CD14-positive monocyte (primary cell): Measurements from ENCODE around the gene GALNT18. TPM values are rescaled to one million over a fixed set of nuclear protein-coding genes. Genes with fewer than 3 reads are reported as not detected.

Source experiments
- DNase-seq, 3 donors: peaks; one replicate each; pipeline ENCODE4 v3.0.0-alpha.2; 2011 to 2022
- H2AFZ ChIP-seq: 2 replicates; pipeline ENCODE4 v1.6.0; 2012; ENCODE audit warnings: mild to moderate bottlenecking, low read depth, low read length, inconsistent platforms; ENCODE audit not compliant: insufficient read depth, poor library complexity, severe bottlenecking
- H3K27ac ChIP-seq, 2 donors: 1 replicate in 1 of 2; 2 replicates in 1 of 2; pipeline ENCODE4 v1.5.1; 2012 to 2013; ENCODE audit warnings: low read length in 2 of 2, control low read depth in 1 of 2, inconsistent platforms in 1 of 2, low read depth in 1 of 2, mild to moderate bottlenecking in 1 of 2
- H3K27me3 ChIP-seq, 2 donors: one replicate each; pipeline versions ENCODE4 v1.6.0 to v1.6.1; 2011 to 2013; ENCODE audit warnings: low read length in 2 of 2; ENCODE audit not compliant: control insufficient read depth in 2 of 2, insufficient read depth in 2 of 2
- H3K36me3 ChIP-seq, 2 donors: replicated peaks in 1 of 2; 1 replicate in 1 of 2; 2 replicates in 1 of 2; pipeline versions ENCODE4 v1.5.1 to v1.6.1; 2012 to 2013; ENCODE audit warnings: low read length in 2 of 2, control low read depth in 1 of 2, inconsistent platforms in 1 of 2, mild to moderate bottlenecking in 1 of 2; ENCODE audit not compliant: insufficient read depth in 2 of 2, control insufficient read depth in 1 of 2
- H3K4me1 ChIP-seq, 2 donors: 1 replicate in 1 of 2; 2 replicates in 1 of 2; pipeline versions ENCODE4 v1.5.1 to v1.6.1; 2012 to 2013; ENCODE audit warnings: low read length in 2 of 2, control low read depth in 1 of 2, inconsistent platforms in 1 of 2, mild to moderate bottlenecking in 1 of 2, moderate library complexity in 1 of 2; ENCODE audit not compliant: insufficient read depth in 2 of 2, control insufficient read depth in 1 of 2
- H3K4me2 ChIP-seq: replicated peaks from 2 replicates; pipeline ENCODE3; 2012; ENCODE audit warnings: low read length, moderate library complexity, mild to moderate bottlenecking; ENCODE audit not compliant: poor library complexity, severe bottlenecking; ENCODE audit errors: extremely low read depth
- H3K4me3 ChIP-seq, 3 experiments: fragments of 200-600 bp in 1 of 3; sonication (generic) in 1 of 3; replicated peaks in 1 of 3; 1 replicate in 2 of 3; 2 replicates in 1 of 3; pipeline ENCODE4 v1.5.1; 2011 to 2013; ENCODE audit warnings: low read length in 3 of 3, mild to moderate bottlenecking in 3 of 3, control low read depth in 2 of 3, low read depth in 2 of 3, inconsistent platforms in 1 of 3, moderate library complexity in 1 of 3
- H3K79me2 ChIP-seq: 2 replicates; pipeline ENCODE4 v1.6.0; 2012; ENCODE audit warnings: mild to moderate bottlenecking, control low read depth, inconsistent platforms, low read length, moderate library complexity; ENCODE audit not compliant: insufficient read depth
- H3K9ac ChIP-seq: 2 replicates; pipeline ENCODE4 v1.6.0; 2017; ENCODE audit warnings: low read length, mild to moderate bottlenecking; ENCODE audit not compliant: insufficient read depth, poor library complexity, severe bottlenecking
- H3K9me3 ChIP-seq, 2 donors: replicated peaks in 1 of 2; 1 replicate in 1 of 2; 2 replicates in 1 of 2; pipeline versions ENCODE4 v1.5.1 to v1.6.1; 2012 to 2013; ENCODE audit warnings: low read length in 2 of 2, control low read depth in 1 of 2; ENCODE audit not compliant: control insufficient read depth in 1 of 2, insufficient read depth in 1 of 2
- H4K20me1 ChIP-seq: 2 replicates; pipeline ENCODE4 v1.6.0; 2012; ENCODE audit warnings: mild to moderate bottlenecking, low read length, control low read depth, moderate library complexity; ENCODE audit not compliant: insufficient read depth
- H3K27ac Mint-ChIP-seq, 7 donors: one replicate each; pipeline ENCODE4 v1.8.0; 2020; ENCODE audit warnings: mild to moderate bottlenecking in 7 of 7, mixed read lengths in 7 of 7, moderate library complexity in 6 of 7, inconsistent platforms in 2 of 7
- H3K27me3 Mint-ChIP-seq, 3 donors: one replicate each; pipeline ENCODE4 v1.8.0; 2021 to 2022; ENCODE audit warnings: low read depth in 3 of 3, mild to moderate bottlenecking in 3 of 3, mixed read lengths in 3 of 3, moderate library complexity in 3 of 3, inconsistent platforms in 1 of 3
- H3K36me3 Mint-ChIP-seq, 2 donors: one replicate each; pipeline ENCODE4 v1.8.0; 2020; ENCODE audit warnings: mixed read lengths in 2 of 2, inconsistent platforms in 1 of 2, mild to moderate bottlenecking in 1 of 2
- H3K4me1 Mint-ChIP-seq: one replicate; pipeline ENCODE4 v1.8.0; 2020; ENCODE audit warnings: mild to moderate bottlenecking, mixed read lengths
- H3K4me3 Mint-ChIP-seq, 2 donors: one replicate each; pipeline ENCODE4 v1.8.0; 2020; ENCODE audit warnings: mild to moderate bottlenecking in 2 of 2, mixed read lengths in 2 of 2, moderate library complexity in 1 of 2
- H3K9me3 Mint-ChIP-seq, 7 donors: one replicate each; pipeline ENCODE4 v1.8.0; 2020 to 2022; ENCODE audit warnings: mixed read lengths in 7 of 7, mild to moderate bottlenecking in 6 of 7, moderate library complexity in 6 of 7, inconsistent platforms in 2 of 7
- WGBS: methylation state at CpG from one replicate; pipeline ENCODE4 v1.1.5; 2013; ENCODE audit warnings: missing lambda C conversion rate; ENCODE audit not compliant: insufficient coverage; 5-methylcytosine and 5-hydroxymethylcytosine counted together
- intact Hi-C, 2 donors: fragments of 100-400 bp; cut with micrococcal nuclease; formaldehyde crosslinking; loops; one replicate each; pipeline versions ENCODE4 v1.15.0 to v1.15.1; 2023
- polyA plus RNA-seq, 3 donors: library from polyadenylated mRNA; depleted of rRNA in 1 of 3; unstranded in 2 of 3; stranded (reverse) in 1 of 3; fragments of 300-500 nt in 2 of 3; fragments of >200 nt in 1 of 3; fragmentation: Illumina TruSeq in 2 of 3; gene quantifications; 1 replicate in 2 of 3; 2 replicates in 1 of 3; pipeline ENCODE4 v1.2.3, GENCODE V29; 2012 to 2021
- TF ChIP-seq, protein P1 (sequence below): fragments of 200-600 bp; IDR thresholded peaks from one replicate; pipeline ENCODE4 v1.8.0; 2022; ENCODE audit warnings: antibody characterized with exemption, mild to moderate bottlenecking

GALNT18 gene
- polyA plus RNA-seq, 3 donors = not detected

DNA sequence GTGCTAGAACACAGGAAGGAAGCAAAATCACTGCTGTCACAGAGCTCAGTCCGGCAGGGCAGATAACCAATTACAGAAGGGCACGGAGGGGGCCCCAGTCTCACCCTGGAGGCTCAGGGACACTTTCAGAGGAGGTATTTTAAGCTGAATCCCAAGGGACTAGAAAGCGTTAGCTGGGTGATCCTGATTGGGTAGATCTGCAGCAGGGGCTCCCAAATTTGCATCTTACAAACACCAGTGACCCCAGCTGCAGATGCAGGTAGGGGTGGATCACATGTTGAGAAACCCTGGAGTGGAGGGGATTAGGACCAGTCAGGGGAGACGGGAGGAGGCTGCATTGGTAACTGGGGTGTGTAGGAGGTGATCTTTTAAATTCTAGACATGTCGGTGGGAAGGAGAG is 360.2 kb downstream of the GALNT18 start:
- DNase-seq = no peak
- Histone ChIP-seq H2AFZ (no peak overlapping the region), H3K4me1 (no peaks in the 10 kb centered on the region), H3K4me2 (no peak overlapping the region), H3K79me2 (no peaks in the 10 kb centered on the region), H3K36me3 (no peaks in the 10 kb centered on the region), H4K20me1 (no peaks in the 10 kb centered on the region), H3K4me3 (no peak overlapping the region), H3K9ac (no peak overlapping the region), H3K27me3 (no peaks in the 10 kb centered on the region), H3K9me3 (no peaks in the 10 kb centered on the region), H3K27ac (no peak overlapping the region)
- TF ChIP-seq, protein P1, sequence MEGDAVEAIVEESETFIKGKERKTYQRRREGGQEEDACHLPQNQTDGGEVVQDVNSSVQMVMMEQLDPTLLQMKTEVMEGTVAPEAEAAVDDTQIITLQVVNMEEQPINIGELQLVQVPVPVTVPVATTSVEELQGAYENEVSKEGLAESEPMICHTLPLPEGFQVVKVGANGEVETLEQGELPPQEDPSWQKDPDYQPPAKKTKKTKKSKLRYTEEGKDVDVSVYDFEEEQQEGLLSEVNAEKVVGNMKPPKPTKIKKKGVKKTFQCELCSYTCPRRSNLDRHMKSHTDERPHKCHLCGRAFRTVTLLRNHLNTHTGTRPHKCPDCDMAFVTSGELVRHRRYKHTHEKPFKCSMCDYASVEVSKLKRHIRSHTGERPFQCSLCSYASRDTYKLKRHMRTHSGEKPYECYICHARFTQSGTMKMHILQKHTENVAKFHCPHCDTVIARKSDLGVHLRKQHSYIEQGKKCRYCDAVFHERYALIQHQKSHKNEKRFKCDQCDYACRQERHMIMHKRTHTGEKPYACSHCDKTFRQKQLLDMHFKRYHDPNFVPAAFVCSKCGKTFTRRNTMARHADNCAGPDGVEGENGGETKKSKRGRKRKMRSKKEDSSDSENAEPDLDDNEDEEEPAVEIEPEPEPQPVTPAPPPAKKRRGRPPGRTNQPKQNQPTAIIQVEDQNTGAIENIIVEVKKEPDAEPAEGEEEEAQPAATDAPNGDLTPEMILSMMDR = no peak
- H3K27ac Mint-ChIP-seq = no peak overlapping the region
- intact Hi-C loops = no loop called here
- WGBS = 74% methylated on average over 3 of the region's 5 CpGs
- H3K36me3 Mint-ChIP-seq = no peaks in the 10 kb centered on the region
- no peak overlapping the region for H3K4me3 Mint-ChIP-seq
- H3K27me3 Mint-ChIP-seq = peaks cover 4 to 22% (median 18%) of the 10 kb centered on the region in 3 donors
- no peaks in the 10 kb centered on the region for H3K4me1 Mint-ChIP-seq
- peaks cover 0 to 2% (median 0%) of the 10 kb centered on the region in 7 donors for H3K9me3 Mint-ChIP-seq

DNA sequence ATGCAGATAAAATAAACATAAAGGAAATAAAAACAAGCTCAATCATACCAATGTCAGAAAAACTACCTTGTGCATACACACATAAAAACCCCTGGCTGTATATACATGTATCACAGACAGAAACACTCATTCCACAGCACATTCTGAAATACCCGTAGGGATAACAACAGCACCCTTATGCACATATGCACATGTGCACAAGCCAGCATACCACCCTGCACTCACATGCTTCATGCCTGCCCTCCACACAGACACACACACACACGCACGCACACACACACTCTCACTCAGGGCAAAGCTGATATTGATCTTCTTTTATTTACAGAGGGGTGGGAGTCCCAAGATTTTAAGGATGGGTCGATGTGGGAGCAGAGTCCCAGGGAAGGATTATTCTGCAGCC is 360.9 kb downstream of the GALNT18 start:
- Histone ChIP-seq H3K27me3 (no peaks in the 10 kb centered on the region), H3K9ac (no peak overlapping the region), H3K4me2 (no peak overlapping the region), H2AFZ (no peak overlapping the region), H4K20me1 (no peaks in the 10 kb centered on the region), H3K4me1 (no peaks in the 10 kb centered on the region), H3K4me3 (no peak overlapping the region), H3K9me3 (no peaks in the 10 kb centered on the region), H3K27ac (no peak overlapping the region), H3K79me2 (no peaks in the 10 kb centered on the region), H3K36me3 (no peaks in the 10 kb centered on the region)
- TF ChIP-seq, protein P1 = no peak
- no peak overlapping the region for H3K27ac Mint-ChIP-seq
- H3K9me3 Mint-ChIP-seq = peaks cover 0 to 2% (median 0%) of the 10 kb centered on the region in 7 donors
- WGBS = 86% methylated on average over 1 of the region's 4 CpGs
- no peaks in the 10 kb centered on the region for H3K4me1 Mint-ChIP-seq
- peaks cover 7 to 23% (median 17%) of the 10 kb centered on the region in 3 donors for H3K27me3 Mint-ChIP-seq
- H3K4me3 Mint-ChIP-seq = no peak overlapping the region
- intact Hi-C loops = no loop called here
- H3K36me3 Mint-ChIP-seq = no peaks in the 10 kb centered on the region
- no peak for DNase-seq
